ENCODE data around the gene EHMT1.
A peak's percentile ranks its signal among the peaks of the same experiment; 100 is the strongest.

The EHMT1 gene

DNA sequence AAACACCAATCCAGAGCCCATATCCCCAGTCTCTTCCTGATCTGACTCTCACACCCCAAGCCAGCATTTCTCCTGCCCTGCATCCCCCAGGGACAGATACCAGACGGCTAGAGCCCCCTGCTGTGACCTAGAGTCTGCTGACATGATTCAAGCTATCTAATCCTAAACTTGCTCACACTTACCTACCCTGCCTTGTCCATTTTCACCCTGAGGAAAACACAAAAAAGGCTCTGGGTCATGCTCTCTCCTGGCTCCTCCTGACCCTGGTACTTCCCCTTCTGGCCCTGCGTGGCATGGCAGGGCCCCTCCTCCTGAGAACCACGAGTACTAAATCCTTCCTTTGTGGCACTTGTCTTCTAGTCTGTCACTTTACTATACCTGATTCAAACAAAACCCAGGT is 16.1 kb upstream of the EHMT1 start:
- Histone ChIP-seq H3K27me3 (ENCODE audit: insufficient read depth, low read length) (no peaks in the 10 kb centered on the region), H3K36me3 (ENCODE audit: insufficient read depth, low read length) (no peaks in the 10 kb centered on the region), H3K4me3 (ENCODE audit: low read length) (no peak overlapping the region), H3K4me1 (ENCODE audit: insufficient read depth, low read length) (peaks cover 16% of the 10 kb centered on the region), H2AFZ (ENCODE audit: low read depth, low read length) (no peak overlapping the region), H3K9me3 (ENCODE audit: low read length) (no peaks in the 10 kb centered on the region)

- H2AFZ ChIP-seq (ENCODE audit: low read depth, low read length): no peak overlapping the region
- H3K27me3 ChIP-seq (ENCODE audit: insufficient read depth, low read length): no peaks in the 10 kb centered on the region
- peaks cover 16% of the 10 kb centered on the region for H3K4me1 ChIP-seq (ENCODE audit: insufficient read depth, low read length)
- H3K4me3 ChIP-seq (ENCODE audit: low read length): no peak overlapping the region
- H3K9me3 ChIP-seq (ENCODE audit: low read length): no peaks in the 10 kb centered on the region
- H3K36me3 ChIP-seq (ENCODE audit: insufficient read depth, low read length): no peaks in the 10 kb centered on the region
Observed at GRCh38 chr9:137603879-137604278, 14.9 kb upstream of the EHMT1 start.

GRCh38 chr9:137604345-137605086 is 14.3 kb upstream of the EHMT1 start:
- Histone ChIP-seq H3K27me3 (ENCODE audit: insufficient read depth, low read length) (no peaks in the 10 kb centered on the region), H3K4me1 (ENCODE audit: insufficient read depth, low read length) (peaks cover 16% of the 10 kb centered on the region), H3K9me3 (ENCODE audit: low read length) (no peaks in the 10 kb centered on the region), H3K4me3 (ENCODE audit: low read length) (peak overlapping the region; percentile 38), H3K36me3 (ENCODE audit: insufficient read depth, low read length) (no peaks in the 10 kb centered on the region), H2AFZ (ENCODE audit: low read depth, low read length) (no peak overlapping the region)

DNA sequence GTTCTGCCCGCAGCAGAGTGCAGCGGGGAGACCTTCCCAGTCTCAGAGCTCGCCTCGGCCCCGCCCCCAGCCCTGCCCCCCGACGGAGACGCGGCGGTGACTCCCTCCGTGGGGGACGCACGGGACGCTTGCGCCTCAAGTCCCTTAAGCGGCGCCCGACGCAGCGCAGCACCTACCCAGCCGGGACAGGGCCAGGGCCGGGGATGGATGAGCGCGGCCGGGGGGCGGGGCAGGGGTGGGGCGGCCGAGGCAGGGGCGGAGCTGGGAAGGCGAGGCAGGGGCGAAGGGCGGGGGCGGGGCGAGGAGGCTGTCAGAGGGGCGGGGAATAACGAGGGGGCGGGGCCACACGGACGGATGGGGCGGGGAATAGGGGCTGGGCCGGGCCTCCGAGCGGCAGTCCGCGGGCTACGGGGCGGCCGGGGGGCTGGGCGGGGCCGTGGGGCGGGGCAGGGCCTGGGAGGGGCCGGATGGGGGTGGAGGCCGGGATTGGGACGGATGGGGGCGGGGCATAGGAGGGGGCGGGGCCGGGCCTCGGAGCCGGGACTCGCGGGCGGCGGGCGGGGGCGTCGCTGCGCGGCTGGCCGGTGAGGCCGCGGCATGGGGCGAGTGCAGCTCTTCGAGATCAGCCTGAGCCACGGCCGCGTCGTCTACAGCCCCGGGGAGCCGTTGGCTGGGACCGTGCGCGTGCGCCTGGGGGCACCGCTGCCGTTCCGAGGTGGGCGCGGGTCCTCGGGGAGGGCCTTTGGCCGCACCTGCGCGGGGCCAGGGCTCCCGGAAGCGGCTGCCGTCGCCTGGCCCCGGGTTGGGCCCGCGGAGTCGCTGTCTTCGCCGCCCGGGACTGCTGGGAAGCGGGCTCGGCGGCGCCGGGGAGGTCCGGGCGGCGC is 13.4 kb upstream of the EHMT1 start, which contains the start of gene ARRDC1:
TSS of gene ARRDC1 (plus strand) at position 566 of the 884 bp plus-strand sequence. CDS start at position 598, 32 bp downstream.
- H3K4me3 ChIP-seq (ENCODE audit: low read length): peak within 1 kb of the TSS; percentile 86
- H3K36me3 ChIP-seq (ENCODE audit: insufficient read depth, low read length): no peaks in the 10 kb centered on the region
- no peaks in the 10 kb centered on the region for H3K9me3 ChIP-seq (ENCODE audit: low read length)
- H3K27me3 ChIP-seq (ENCODE audit: insufficient read depth, low read length): no peaks in the 10 kb centered on the region
- peak within 1 kb of the TSS; percentile 73 for H2AFZ ChIP-seq (ENCODE audit: low read depth, low read length)
- peaks cover 16% of the 10 kb centered on the region for H3K4me1 ChIP-seq (ENCODE audit: insufficient read depth, low read length)

DNA sequence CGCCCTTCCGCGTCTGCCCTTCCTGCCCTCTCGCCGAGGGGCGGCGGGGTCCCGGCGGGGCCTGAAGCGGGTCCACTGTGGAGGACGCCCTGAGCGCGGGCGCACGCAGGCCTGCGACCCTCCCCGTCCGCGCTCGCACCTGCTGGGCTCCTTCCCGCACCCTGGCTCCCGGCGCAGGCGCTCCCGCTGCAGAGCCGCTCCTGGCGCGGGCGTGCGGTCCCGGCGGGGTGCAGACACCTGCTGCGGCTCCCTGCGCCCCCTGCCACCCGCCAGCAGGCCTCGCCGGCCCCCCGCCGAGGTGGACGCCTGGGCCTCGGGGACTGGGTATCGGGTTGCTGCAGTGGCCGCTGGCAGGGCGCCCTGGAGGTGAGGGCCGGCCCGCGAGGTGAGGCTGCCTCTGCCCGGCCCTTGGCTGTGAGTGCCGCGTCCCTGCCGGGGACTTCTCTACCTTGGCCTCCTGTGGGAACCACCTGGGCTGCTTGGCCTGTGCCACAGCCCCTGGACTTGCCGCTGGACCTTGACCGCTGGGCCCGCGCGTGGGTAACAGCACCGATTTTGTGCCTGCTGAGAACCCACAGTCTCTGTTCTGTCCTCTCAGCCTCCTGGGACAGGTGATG is 12.7 kb upstream of the EHMT1 start:
- Histone ChIP-seq H2AFZ (ENCODE audit: low read depth, low read length) (peak overlapping the region; percentile 73), H3K36me3 (ENCODE audit: insufficient read depth, low read length) (no peaks in the 10 kb centered on the region), H3K27me3 (ENCODE audit: insufficient read depth, low read length) (no peaks in the 10 kb centered on the region), H3K4me1 (ENCODE audit: insufficient read depth, low read length) (peaks cover 16% of the 10 kb centered on the region), H3K9me3 (ENCODE audit: low read length) (no peaks in the 10 kb centered on the region), H3K4me3 (ENCODE audit: low read length) (peak overlapping the region; percentile 86)

- H3K36me3 ChIP-seq (ENCODE audit: insufficient read depth, low read length): no peaks in the 10 kb centered on the region
- H3K4me1 ChIP-seq (ENCODE audit: insufficient read depth, low read length): peaks cover 16% of the 10 kb centered on the region
- H3K9me3 ChIP-seq (ENCODE audit: low read length): no peaks in the 10 kb centered on the region
- no peaks in the 10 kb centered on the region for H3K27me3 ChIP-seq (ENCODE audit: insufficient read depth, low read length)
- H2AFZ ChIP-seq (ENCODE audit: low read depth, low read length): no peak overlapping the region
- peak overlapping the region; percentile 86 for H3K4me3 ChIP-seq (ENCODE audit: low read length)
Observed at GRCh38 chr9:137606734-137607138, 12.1 kb upstream of the EHMT1 start.

DNA sequence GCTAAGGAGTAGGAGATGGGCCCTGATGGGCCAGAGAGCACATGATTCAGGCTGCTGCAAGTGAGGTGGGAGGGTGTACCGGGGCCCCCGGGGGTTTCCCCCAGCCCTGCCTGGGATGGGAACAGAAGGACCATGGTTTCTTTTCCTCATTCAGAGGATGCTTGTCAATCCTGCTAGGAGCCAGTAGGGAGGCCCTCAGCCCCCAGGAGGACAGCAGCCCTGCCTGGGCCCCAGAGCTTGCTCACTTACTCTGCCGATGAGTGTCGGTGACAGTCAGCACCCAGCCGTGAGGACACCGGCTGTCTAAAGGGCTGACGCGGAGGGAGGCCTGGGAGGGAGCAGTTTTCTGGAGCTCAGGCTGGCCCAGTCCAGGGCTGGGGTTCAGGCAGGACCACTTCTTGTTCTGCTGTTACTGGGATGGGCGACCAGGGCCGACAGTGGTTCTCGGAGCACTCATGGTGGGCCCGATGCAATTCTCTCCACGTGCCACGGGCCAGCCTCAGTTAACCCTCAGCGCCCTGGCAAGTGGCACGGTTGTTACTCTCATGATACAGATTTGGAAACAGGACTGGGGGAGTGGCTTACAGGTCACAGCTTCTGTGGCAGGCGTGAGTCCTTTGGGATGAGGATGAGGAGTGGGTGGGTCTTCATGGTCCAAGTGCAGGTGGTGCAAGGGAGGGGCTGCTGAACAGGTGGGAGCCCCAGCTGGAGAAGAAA is 11.5 kb upstream of the EHMT1 start:
- H3K4me3 ChIP-seq (ENCODE audit: low read length): no peak overlapping the region
- no peaks in the 10 kb centered on the region for H3K36me3 ChIP-seq (ENCODE audit: insufficient read depth, low read length)
- no peaks in the 10 kb centered on the region for H3K9me3 ChIP-seq (ENCODE audit: low read length)
- H2AFZ ChIP-seq (ENCODE audit: low read depth, low read length): no peak overlapping the region
- no peaks in the 10 kb centered on the region for H3K27me3 ChIP-seq (ENCODE audit: insufficient read depth, low read length)
- peaks cover 16% of the 10 kb centered on the region for H3K4me1 ChIP-seq (ENCODE audit: insufficient read depth, low read length)

GRCh38 chr9:137610944-137611343 is 7.9 kb upstream of the EHMT1 start:
- peaks cover 16% of the 10 kb centered on the region for H3K4me1 ChIP-seq (ENCODE audit: insufficient read depth, low read length)
- no peaks in the 10 kb centered on the region for H3K27me3 ChIP-seq (ENCODE audit: insufficient read depth, low read length)
- H3K36me3 ChIP-seq (ENCODE audit: insufficient read depth, low read length): peaks cover 15% of the 10 kb centered on the region
- H3K4me3 ChIP-seq (ENCODE audit: low read length): no peak overlapping the region
- H3K9me3 ChIP-seq (ENCODE audit: low read length): no peaks in the 10 kb centered on the region
- H2AFZ ChIP-seq (ENCODE audit: low read depth, low read length): no peak overlapping the region

DNA sequence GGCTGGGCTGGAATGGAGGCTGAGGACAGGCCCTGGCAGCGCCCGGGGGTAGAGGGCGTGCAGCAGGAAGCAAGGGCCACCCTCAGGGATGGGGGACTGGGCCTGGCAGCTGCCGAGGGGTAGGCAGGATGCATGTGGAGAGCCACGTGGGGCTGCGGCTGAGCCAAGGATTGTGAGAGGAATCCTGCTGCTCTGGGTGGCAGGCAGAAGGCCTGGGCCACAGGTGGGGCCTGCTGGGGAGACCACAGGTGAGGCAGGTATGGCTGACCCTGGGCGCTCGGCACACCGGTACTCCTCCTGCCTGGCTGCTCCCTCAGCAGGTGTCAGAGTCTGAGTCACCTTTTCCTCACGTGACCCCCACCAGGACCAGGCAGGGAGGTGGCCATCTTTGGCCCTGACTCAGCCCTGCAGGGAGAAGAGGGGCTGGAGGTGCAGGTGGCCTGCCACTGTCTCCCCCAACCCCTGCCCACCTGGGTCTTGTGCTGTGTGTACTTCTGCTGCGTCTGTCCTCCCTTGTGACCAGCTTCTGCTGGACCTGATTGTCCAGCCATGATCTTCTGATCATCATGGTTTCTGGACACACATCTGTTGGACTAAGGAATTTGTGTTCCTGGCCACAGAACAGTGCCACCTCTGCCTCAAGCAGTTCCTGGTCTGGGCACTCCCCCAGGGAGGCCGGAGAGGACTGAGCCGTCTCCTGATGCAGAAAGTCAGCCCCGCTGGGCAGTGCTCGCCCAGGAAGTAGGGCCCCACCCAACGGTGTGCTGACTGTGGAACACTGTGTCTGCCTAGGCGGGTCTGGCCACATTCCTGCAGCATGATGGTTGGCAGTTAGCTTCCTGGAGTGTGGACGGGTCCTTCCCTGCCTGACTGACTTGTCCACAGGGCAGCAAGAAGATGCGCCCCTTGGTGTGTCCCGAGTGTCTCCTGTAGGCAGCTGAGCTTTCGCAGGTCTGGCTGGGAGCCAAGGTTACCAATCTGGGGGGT is 6.9 kb upstream of the EHMT1 start:
- no peak overlapping the region for H2AFZ ChIP-seq (ENCODE audit: low read depth, low read length)
- no peaks in the 10 kb centered on the region for H3K9me3 ChIP-seq (ENCODE audit: low read length)
- no peak overlapping the region for H3K4me3 ChIP-seq (ENCODE audit: low read length)
- no peaks in the 10 kb centered on the region for H3K27me3 ChIP-seq (ENCODE audit: insufficient read depth, low read length)
- H3K4me1 ChIP-seq (ENCODE audit: insufficient read depth, low read length): peaks cover 8% of the 10 kb centered on the region
- peaks cover 23% of the 10 kb centered on the region for H3K36me3 ChIP-seq (ENCODE audit: insufficient read depth, low read length)

DNA sequence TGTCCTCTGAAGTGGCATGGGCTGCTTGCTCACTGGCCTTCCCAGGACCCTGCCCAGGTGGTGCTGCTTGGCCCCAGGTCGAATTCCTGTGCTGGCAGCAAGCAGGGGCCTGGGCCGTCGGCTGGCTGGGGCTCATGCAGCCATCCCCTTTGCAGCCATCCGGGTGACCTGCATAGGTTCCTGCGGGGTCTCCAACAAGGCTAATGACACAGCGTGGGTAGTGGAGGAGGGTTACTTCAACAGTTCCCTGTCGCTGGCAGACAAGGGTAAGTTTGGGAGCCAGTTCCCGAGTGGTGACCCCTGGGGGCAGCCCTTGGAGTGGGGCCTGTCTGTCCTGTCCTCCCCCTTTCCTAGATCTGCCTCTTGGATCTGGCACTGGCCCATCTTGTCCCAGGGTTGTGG is 6.1 kb upstream of the EHMT1 start:
- no peak overlapping the region for H2AFZ ChIP-seq (ENCODE audit: low read depth, low read length)
- peaks cover 23% of the 10 kb centered on the region for H3K36me3 ChIP-seq (ENCODE audit: insufficient read depth, low read length)
- H3K27me3 ChIP-seq (ENCODE audit: insufficient read depth, low read length): no peaks in the 10 kb centered on the region
- H3K4me1 ChIP-seq (ENCODE audit: insufficient read depth, low read length): peaks cover 5% of the 10 kb centered on the region
- no peaks in the 10 kb centered on the region for H3K9me3 ChIP-seq (ENCODE audit: low read length)
- no peak overlapping the region for H3K4me3 ChIP-seq (ENCODE audit: low read length)

- Histone ChIP-seq H3K9me3 (ENCODE audit: low read length) (no peaks in the 10 kb centered on the region), H3K4me1 (ENCODE audit: insufficient read depth, low read length) (peaks cover 9% of the 10 kb centered on the region), H3K4me3 (ENCODE audit: low read length) (no peak overlapping the region), H3K27me3 (ENCODE audit: insufficient read depth, low read length) (no peaks in the 10 kb centered on the region), H2AFZ (ENCODE audit: low read depth, low read length) (no peak overlapping the region), H3K36me3 (ENCODE audit: insufficient read depth, low read length) (peaks cover 23% of the 10 kb centered on the region)
Observed at GRCh38 chr9:137613259-137613658, 5.5 kb upstream of the EHMT1 start.
